ENCODE measurements around the gene ZSCAN5B. TPM values are rescaled to one million over a fixed set of nuclear protein-coding genes. Genes with fewer than 3 reads are reported as not detected.

ZSCAN5B gene
- total RNA-seq, 4 donors from 2014 or later = not detected

DNA sequence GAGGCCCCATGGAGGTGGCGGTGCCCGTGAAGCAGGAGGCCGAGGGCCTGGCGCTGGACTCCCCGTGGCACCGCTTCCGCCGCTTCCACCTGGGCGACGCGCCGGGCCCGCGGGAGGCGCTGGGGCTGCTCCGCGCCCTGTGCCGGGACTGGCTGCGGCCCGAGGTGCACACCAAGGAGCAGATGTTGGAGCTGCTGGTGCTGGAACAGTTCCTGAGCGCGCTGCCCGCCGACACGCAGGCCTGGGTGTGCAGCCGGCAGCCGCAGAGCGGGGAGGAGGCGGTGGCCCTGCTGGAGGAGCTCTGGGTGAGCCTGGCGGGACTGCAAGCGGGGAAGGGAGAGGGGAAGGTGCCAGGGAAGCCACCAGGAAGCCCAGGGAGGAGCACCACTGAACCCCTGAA, 50.7 kb downstream of the ZSCAN5B start:
- TF ChIP-seq, protein P1, sequence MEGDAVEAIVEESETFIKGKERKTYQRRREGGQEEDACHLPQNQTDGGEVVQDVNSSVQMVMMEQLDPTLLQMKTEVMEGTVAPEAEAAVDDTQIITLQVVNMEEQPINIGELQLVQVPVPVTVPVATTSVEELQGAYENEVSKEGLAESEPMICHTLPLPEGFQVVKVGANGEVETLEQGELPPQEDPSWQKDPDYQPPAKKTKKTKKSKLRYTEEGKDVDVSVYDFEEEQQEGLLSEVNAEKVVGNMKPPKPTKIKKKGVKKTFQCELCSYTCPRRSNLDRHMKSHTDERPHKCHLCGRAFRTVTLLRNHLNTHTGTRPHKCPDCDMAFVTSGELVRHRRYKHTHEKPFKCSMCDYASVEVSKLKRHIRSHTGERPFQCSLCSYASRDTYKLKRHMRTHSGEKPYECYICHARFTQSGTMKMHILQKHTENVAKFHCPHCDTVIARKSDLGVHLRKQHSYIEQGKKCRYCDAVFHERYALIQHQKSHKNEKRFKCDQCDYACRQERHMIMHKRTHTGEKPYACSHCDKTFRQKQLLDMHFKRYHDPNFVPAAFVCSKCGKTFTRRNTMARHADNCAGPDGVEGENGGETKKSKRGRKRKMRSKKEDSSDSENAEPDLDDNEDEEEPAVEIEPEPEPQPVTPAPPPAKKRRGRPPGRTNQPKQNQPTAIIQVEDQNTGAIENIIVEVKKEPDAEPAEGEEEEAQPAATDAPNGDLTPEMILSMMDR (IDR thresholded peaks at IDR 0.05 in 4 of 5, conservative IDR thresholded peaks at IDR 0.05 in 1 of 5) = no peak
- TF ChIP-seq POLR2A (IDR thresholded peaks at IDR 0.05) = no peak
- Histone ChIP-seq H3K27ac (no peak overlapping the region), H3K9me3 (no peaks in the 10 kb centered on the region), H3K4me1 (peaks cover 9 to 20% of the 10 kb centered on the region in 2 donors), H3K27me3 (no peaks in the 10 kb centered on the region), H3K36me3 (peaks cover 0 to 12% of the 10 kb centered on the region in 2 donors), H3K4me3 (no peak overlapping the region)
- intact Hi-C loops (cut with DNase I; ENCODE audit: low total_unique reads) = loop anchor here (10.0 kb wide), 1 partner anchor 448 kb away; the partner anchor contains the start of gene ZNF71
- no peak for DNase-seq
- in situ Hi-C loops (cut with MboI; ENCODE audit: low sequenced_read_pairs in 4 of 4) = no loop called here
- no peak for ATAC-seq

DNA sequence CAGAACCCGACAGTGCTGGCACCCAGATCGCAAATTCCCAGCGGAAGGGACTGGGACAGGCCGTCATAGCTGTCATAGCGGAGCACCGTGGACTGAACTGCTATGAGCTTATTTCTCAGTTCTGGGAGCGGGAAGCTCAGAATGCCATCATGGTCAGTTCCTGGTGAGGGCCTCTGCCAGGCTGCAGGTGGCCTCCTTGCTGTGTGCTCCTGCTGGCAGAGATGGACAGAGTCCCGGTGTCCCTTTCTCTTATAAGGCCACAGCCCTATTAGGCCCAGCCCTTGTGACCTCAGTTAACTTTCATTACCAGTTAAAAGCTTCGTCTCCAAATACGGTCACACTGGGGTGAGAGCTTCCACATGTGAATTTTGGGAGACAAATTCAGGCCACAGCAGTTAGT, 51.9 kb downstream of the ZSCAN5B start:
- Histone ChIP-seq H3K27ac (no peak overlapping the region), H3K4me3 (no peak overlapping the region), H3K36me3 (peaks cover 0 to 12% of the 10 kb centered on the region in 2 donors), H3K9me3 (no peaks in the 10 kb centered on the region), H3K27me3 (no peaks in the 10 kb centered on the region), H3K4me1 (peaks cover 12 to 24% of the 10 kb centered on the region in 2 donors)
- DNase-seq (no peak), ATAC-seq (no peak)
- in situ Hi-C loops (cut with MboI; ENCODE audit: low sequenced_read_pairs in 4 of 4) (no loop called here), intact Hi-C loops (cut with DNase I; ENCODE audit: low total_unique reads) (loop anchor here (10.0 kb wide), 1 partner anchor 449 kb away; the partner anchor contains the start of gene ZNF71)
- TF ChIP-seq, protein P1 (IDR thresholded peaks at IDR 0.05 in 4 of 5, conservative IDR thresholded peaks at IDR 0.05 in 1 of 5) = no peak
- TF ChIP-seq POLR2A (IDR thresholded peaks at IDR 0.05) = no peak

DNA sequence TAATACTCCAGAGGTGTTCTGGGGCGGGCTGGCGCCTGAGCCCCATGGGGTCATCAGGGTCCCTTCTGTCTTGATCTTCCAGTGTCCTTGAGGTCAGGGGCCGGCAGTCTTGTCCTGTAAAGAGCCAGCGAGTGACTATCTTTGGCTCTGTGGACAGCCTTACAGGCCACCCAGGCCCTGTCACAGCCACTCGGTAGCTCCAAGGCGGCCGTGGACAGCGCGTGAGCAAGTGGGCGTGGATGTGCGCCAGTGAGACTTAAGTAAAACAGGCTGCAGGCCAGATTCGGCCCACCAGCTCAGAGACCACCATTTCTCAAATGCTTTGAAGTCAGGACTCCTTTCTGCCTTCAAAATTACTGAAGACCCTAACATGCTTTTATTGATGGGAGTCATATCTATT, 52.8 kb downstream of the ZSCAN5B start:
- no peak for ATAC-seq
- intact Hi-C loops (cut with DNase I; ENCODE audit: low total_unique reads) (loop anchor here (5.0 to 10.0 kb wide), 3 partner anchors 38 to 450 kb away; partner anchors contain the start of genes ZNF71 and ZSCAN5A), in situ Hi-C loops (cut with MboI; ENCODE audit: low sequenced_read_pairs in 4 of 4) (no loop called here)
- TF ChIP-seq POLR2A (IDR thresholded peaks at IDR 0.05) = no peak
- TF ChIP-seq, protein P1 (IDR thresholded peaks at IDR 0.05 in 4 of 5, conservative IDR thresholded peaks at IDR 0.05 in 1 of 5) = no peak
- Histone ChIP-seq H3K4me3 (no peak overlapping the region), H3K27me3 (no peaks in the 10 kb centered on the region), H3K27ac (no peak overlapping the region), H3K9me3 (no peaks in the 10 kb centered on the region), H3K36me3 (peaks cover 0 to 12% of the 10 kb centered on the region in 2 donors), H3K4me1 (peaks cover 8 to 20% of the 10 kb centered on the region in 2 donors)
- no peak for DNase-seq

DNA sequence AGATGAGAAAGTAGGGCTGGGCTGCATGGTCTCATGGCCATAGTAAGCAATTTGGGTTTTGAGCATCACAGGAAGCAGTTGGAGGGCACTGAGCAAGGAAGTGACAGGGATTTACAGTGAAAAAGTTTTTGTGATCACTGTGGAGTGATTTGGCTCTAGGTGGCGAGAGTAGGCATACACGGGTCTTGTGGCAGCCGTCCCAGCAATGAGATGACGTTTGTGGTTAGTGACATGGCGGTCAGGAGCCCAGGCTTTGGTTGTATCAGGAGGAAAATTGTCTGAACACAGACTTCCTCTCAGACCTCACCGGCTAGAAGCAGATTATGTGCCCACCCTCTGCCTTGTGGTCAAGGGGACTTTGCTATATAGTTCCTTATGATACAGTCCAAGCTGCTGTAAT, 53.2 kb downstream of the ZSCAN5B start:
- intact Hi-C loops (cut with DNase I; ENCODE audit: low total_unique reads) (loop anchor here (5.0 to 10.0 kb wide), 3 partner anchors 37 to 450 kb away; partner anchors contain the start of genes ZNF71 and ZSCAN5A), in situ Hi-C loops (cut with MboI; ENCODE audit: low sequenced_read_pairs in 4 of 4) (no loop called here)
- no peak for DNase-seq
- TF ChIP-seq, protein P1 (IDR thresholded peaks at IDR 0.05 in 4 of 5, conservative IDR thresholded peaks at IDR 0.05 in 1 of 5) = no peak
- TF ChIP-seq POLR2A (IDR thresholded peaks at IDR 0.05) = no peak
- Histone ChIP-seq H3K9me3 (no peaks in the 10 kb centered on the region), H3K27me3 (no peaks in the 10 kb centered on the region), H3K4me1 (peaks cover 11 to 21% of the 10 kb centered on the region in 2 donors), H3K4me3 (no peak overlapping the region), H3K27ac (no peak overlapping the region), H3K36me3 (peaks cover 0 to 12% of the 10 kb centered on the region in 2 donors)
- ATAC-seq = no peak

Data from gastrocnemius medialis (tissue), 4 donors.